ENCODE results near the gene GALNT5. TPM values are rescaled to one million over a fixed set of nuclear protein-coding genes. Genes with fewer than 3 reads are reported as not detected.

The GALNT5 gene
- total RNA-seq, 4 donors from 2014 or later: 0.26 to 0.98 (median 0.37) TPM

- no peak overlapping the region for H3K4me3 ChIP-seq
- peaks cover 19% of the 10 kb centered on the region for H3K4me1 ChIP-seq
- no peaks in the 10 kb centered on the region for H3K9me3 ChIP-seq
Measured at GRCh38 chr2:157259386-157259785, 1.9 kb downstream of the GALNT5 start.

DNA sequence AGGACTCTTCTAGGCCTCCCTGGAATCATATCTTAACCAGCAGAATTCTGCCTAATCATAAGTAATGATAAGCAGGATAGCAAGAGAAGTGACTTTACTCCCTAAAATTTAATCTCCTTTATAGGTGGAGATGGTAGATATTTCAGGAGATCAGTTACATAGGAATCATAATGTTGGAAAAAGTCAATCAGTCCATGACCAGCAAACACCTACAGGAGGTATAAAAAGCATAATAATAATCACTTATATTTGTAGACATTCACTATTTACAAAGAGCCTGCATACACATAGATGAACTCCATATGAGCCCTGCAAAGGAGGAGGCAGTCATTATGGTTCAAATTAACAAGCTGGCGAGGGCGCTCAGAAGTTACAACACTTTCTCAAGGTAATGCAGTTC lies 2.5 kb downstream of the GALNT5 start:
- no peak for TF ChIP-seq POLR2AphosphoS5 (IDR thresholded peaks at IDR 0.05)
- no peak overlapping the region for H3K4me3 ChIP-seq
- no peaks in the 10 kb centered on the region for H3K27me3 ChIP-seq
- no peaks in the 10 kb centered on the region for H3K36me3 ChIP-seq
- DNase-seq (ENCODE audit: low spot score in 2 of 2): no peak
- H3K27ac ChIP-seq: no peak overlapping the region
- WGBS: 91% methylated on average over 2 of the region's 2 CpGs
- H3K4me1 ChIP-seq: peaks cover 19% of the 10 kb centered on the region
- H3K9me3 ChIP-seq: no peaks in the 10 kb centered on the region

More at GRCh38 chr2:157259386-157259785, 1.9 kb downstream of the GALNT5 start:
- no peaks in the 10 kb centered on the region for H3K36me3 ChIP-seq
- no peak overlapping the region for H3K27ac ChIP-seq
- TF ChIP-seq POLR2A (IDR thresholded peaks at IDR 0.05): no peak
- TF ChIP-seq CTCF (IDR thresholded peaks at IDR 0.05): no peak
- no peak for TF ChIP-seq POLR2AphosphoS5 (IDR thresholded peaks at IDR 0.05)
- no peak for TF ChIP-seq EP300 (IDR thresholded peaks at IDR 0.05)
- WGBS: 94% methylated on average over 2 of the region's 2 CpGs
- no peaks in the 10 kb centered on the region for H3K27me3 ChIP-seq
- DNase-seq (ENCODE audit: low spot score in 2 of 2): no peak

DNA sequence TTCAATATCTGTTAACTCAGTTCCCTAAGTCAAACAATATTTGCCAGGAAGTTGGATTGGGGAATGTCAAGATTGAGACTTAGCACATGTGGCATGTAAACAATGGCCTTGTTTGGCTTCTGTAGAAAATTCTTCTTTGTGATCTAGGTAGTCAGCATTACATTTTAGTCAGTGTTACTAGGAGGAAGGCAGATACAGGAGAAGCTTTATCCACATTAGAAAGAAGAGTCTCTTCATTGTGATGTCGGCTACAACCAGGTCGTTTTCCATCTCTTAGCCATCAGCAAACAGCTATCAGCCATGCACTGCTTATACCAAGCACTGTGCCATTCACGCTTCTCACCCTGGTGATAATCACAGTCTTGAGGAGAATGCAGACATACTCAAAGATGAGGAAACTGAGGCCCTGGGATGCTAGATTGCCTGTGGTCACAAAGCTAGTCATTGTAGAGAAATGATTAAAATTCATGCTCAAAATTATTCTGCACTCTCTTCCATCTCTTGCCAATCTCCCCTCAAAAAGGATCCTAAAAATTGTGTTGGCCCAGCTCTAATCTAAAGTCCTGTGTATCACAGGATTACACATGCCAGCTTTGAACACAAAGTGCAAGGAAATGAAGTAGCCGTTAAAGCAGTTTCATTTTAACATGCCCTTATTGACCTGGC lies 3.2 kb downstream of the GALNT5 start:
- no peak for DNase-seq (ENCODE audit: low spot score in 2 of 2)
- no peak overlapping the region for H3K4me3 ChIP-seq
- peaks cover 19% of the 10 kb centered on the region for H3K4me1 ChIP-seq
- no peak overlapping the region for H3K27ac ChIP-seq
- no peaks in the 10 kb centered on the region for H3K9me3 ChIP-seq
- 67% methylated on average over 4 of the region's 4 CpGs for WGBS
- H3K27me3 ChIP-seq: no peaks in the 10 kb centered on the region
- no peaks in the 10 kb centered on the region for H3K36me3 ChIP-seq
- TF ChIP-seq POLR2AphosphoS5 (IDR thresholded peaks at IDR 0.05) (no peak), CTCF (IDR thresholded peaks at IDR 0.05) (no peak), POLR2A (IDR thresholded peaks at IDR 0.05) (no peak), EP300 (IDR thresholded peaks at IDR 0.05) (no peak)

GRCh38 chr2:157261199-157261782 lies 3.8 kb downstream of the GALNT5 start:
- Histone ChIP-seq H3K4me1 (peaks cover 19% of the 10 kb centered on the region), H3K27me3 (no peaks in the 10 kb centered on the region), H3K4me3 (no peak overlapping the region), H3K9me3 (no peaks in the 10 kb centered on the region), H3K36me3 (no peaks in the 10 kb centered on the region), H3K27ac (no peak overlapping the region)
- no peak for TF ChIP-seq POLR2AphosphoS5 (IDR thresholded peaks at IDR 0.05)
- no peak for TF ChIP-seq CTCF (IDR thresholded peaks at IDR 0.05)
- TF ChIP-seq POLR2A (IDR thresholded peaks at IDR 0.05): no peak
- TF ChIP-seq EP300 (IDR thresholded peaks at IDR 0.05): no peak
- DNase-seq (ENCODE audit: low spot score in 2 of 2): no peak
- WGBS: 39% methylated on average over 6 of the region's 6 CpGs

GRCh38 chr2:157262248-157262647 lies 4.7 kb downstream of the GALNT5 start:
- no peak for DNase-seq (ENCODE audit: low spot score in 2 of 2)
- Histone ChIP-seq H3K27me3 (no peaks in the 10 kb centered on the region), H3K4me3 (no peak overlapping the region), H3K36me3 (no peaks in the 10 kb centered on the region), H3K4me1 (peaks cover 17% of the 10 kb centered on the region), H3K27ac (no peak overlapping the region), H3K9me3 (no peaks in the 10 kb centered on the region)
- 89% methylated on average over 3 of the region's 3 CpGs for WGBS
- no peak for TF ChIP-seq EP300 (IDR thresholded peaks at IDR 0.05)
- no peak for TF ChIP-seq POLR2AphosphoS5 (IDR thresholded peaks at IDR 0.05)
- no peak for TF ChIP-seq POLR2A (IDR thresholded peaks at IDR 0.05)
- no peak for TF ChIP-seq CTCF (IDR thresholded peaks at IDR 0.05)

Data from suprapubic skin (tissue), 4 donors.